Smooth muscle cell (in vitro differentiated cells): Measurements from ENCODE around the gene IFFO2. TPM values are rescaled to one million over a fixed set of nuclear protein-coding genes. Genes with fewer than 3 reads are reported as not detected.

ENCODE experiments used
- DNase-seq: peaks from one replicate; lab custom pipeline; 2025; ENCODE audit not compliant: unreplicated experiment; lab: John Stamatoyannopoulos, UW
- H2AFZ ChIP-seq: fragments of 200-600 bp; sonication (generic); 2 replicates; pipeline ENCODE4 v1.6.0; 2016; ENCODE audit warnings: antibody characterized with exemption, low read depth, mild to moderate bottlenecking
- H3F3A ChIP-seq: fragments of 200-600 bp; sonication (generic); 2 replicates; pipeline ENCODE4 v1.6.0; 2017; ENCODE audit warnings: antibody characterized with exemption, low read depth
- H3K27ac ChIP-seq: fragments of 200-600 bp; sonication (generic); 2 replicates; pipeline ENCODE4 v1.5.1; 2016; ENCODE audit warnings: low read depth, mild to moderate bottlenecking
- H3K27me3 ChIP-seq: fragments of 200-600 bp; sonication (generic); 2 replicates; pipeline ENCODE4 v1.6.1; 2016; ENCODE audit warnings: low read depth, mild to moderate bottlenecking
- H3K36me3 ChIP-seq: fragments of 200-600 bp; sonication (generic); 2 replicates; pipeline ENCODE4 v1.5.1; 2016; ENCODE audit warnings: low read depth
- H3K4me1 ChIP-seq: fragments of 200-600 bp; sonication (generic); 2 replicates; pipeline ENCODE4 v1.5.1; 2016; ENCODE audit warnings: low read depth
- H3K4me2 ChIP-seq: fragments of 200-600 bp; sonication (generic); 2 replicates; pipeline ENCODE4 v1.6.0; 2016; ENCODE audit warnings: mild to moderate bottlenecking
- H3K4me3 ChIP-seq: fragments of 200-600 bp; sonication (generic); 2 replicates; pipeline ENCODE4 v1.5.1; 2016; ENCODE audit warnings: mild to moderate bottlenecking
- H3K79me2 ChIP-seq: fragments of 200-600 bp; sonication (generic); 2 replicates; pipeline ENCODE4 v1.6.0; 2016; ENCODE audit warnings: low read depth, mild to moderate bottlenecking
- H3K9ac ChIP-seq: fragments of 200-600 bp; sonication (generic); 2 replicates; pipeline ENCODE4 v1.6.0; 2016; ENCODE audit warnings: low read depth
- H3K9me3 ChIP-seq: fragments of 200-600 bp; sonication (generic); replicated peaks from 2 replicates; pipeline ENCODE4 v1.5.1; 2016; ENCODE audit warnings: low read depth
- H4K20me1 ChIP-seq: fragments of 200-600 bp; sonication (generic); 2 replicates; pipeline ENCODE4 v1.6.0; 2016; ENCODE audit warnings: low read depth
- CTCF ChIP-seq: fragments of 200-600 bp; sonication (generic); IDR thresholded peaks from 2 replicates; pipeline ENCODE4 v1.5.1; 2017; ENCODE audit warnings: borderline replicate concordance, mild to moderate bottlenecking, antibody characterized with exemption; ENCODE audit not compliant: insufficient read depth, poor library complexity, severe bottlenecking
- WGBS: methylation state at CpG from one replicate; pipeline ENCODE4 v1.1.7; 2016; ENCODE audit warnings: low lambda C conversion rate; 5-methylcytosine and 5-hydroxymethylcytosine counted together
- polyA plus RNA-seq: library from polyadenylated mRNA; unstranded; fragments of >200 nt; fragmentation: Nextera tagmentation; extraction: Ambion mirVana; gene quantifications from 2 replicates; pipeline ENCODE4 v1.2.1, GENCODE V29; 2016
- total RNA-seq: library from RNA; depleted of rRNA; stranded (reverse); fragments of >200 nt; gene quantifications from 2 replicates; pipeline ENCODE4 v1.2.3, GENCODE V29; 2014

Gene IFFO2
- total and polyA plus RNA-seq, 2 experiments from 2014 or later = 5.7 to 19.1 TPM

GRCh38 chr1:18917071-18917799 lies 39.2 kb downstream of the IFFO2 start:
- no peaks in the 10 kb centered on the region for H3K9me3 ChIP-seq
- H3K36me3 ChIP-seq = no peaks in the 10 kb centered on the region
- no peaks in the 10 kb centered on the region for H3K27me3 ChIP-seq
- H2AFZ ChIP-seq = no peak overlapping the region
- H3K27ac ChIP-seq = no peak overlapping the region
- no peaks in the 10 kb centered on the region for H3F3A ChIP-seq
- DNase-seq = no peak
- H3K4me1 ChIP-seq = peaks cover 4% of the 10 kb centered on the region
- H3K79me2 ChIP-seq = peaks cover 40% of the 10 kb centered on the region
- no peak overlapping the region for H3K4me2 ChIP-seq
- H3K9ac ChIP-seq = no peak overlapping the region
- TF ChIP-seq CTCF = no peak
- WGBS = 83% methylated on average over 30 of the region's 30 CpGs
- no peak overlapping the region for H3K4me3 ChIP-seq
- peaks cover 42% of the 10 kb centered on the region for H4K20me1 ChIP-seq

- Histone ChIP-seq H3K27me3 (no peaks in the 10 kb centered on the region), H3K9me3 (no peaks in the 10 kb centered on the region), H3K4me2 (no peak overlapping the region), H3F3A (peaks cover 3% of the 10 kb centered on the region), H4K20me1 (peaks cover 26% of the 10 kb centered on the region), H3K4me1 (no peaks in the 10 kb centered on the region), H3K79me2 (peaks cover 26% of the 10 kb centered on the region), H2AFZ (no peak overlapping the region), H3K27ac (no peak overlapping the region), H3K9ac (no peak overlapping the region), H3K4me3 (no peak overlapping the region), H3K36me3 (no peaks in the 10 kb centered on the region)
- DNase-seq = no peak
- no peak for TF ChIP-seq CTCF
- 88% methylated on average over 7 of the region's 7 CpGs for WGBS
Observed at GRCh38 chr1:18915341-18915740, 41.1 kb downstream of the IFFO2 start.

GRCh38 chr1:18913065-18913835 lies 43.2 kb downstream of the IFFO2 start:
- Histone ChIP-seq H3K4me1 (no peaks in the 10 kb centered on the region), H3K4me2 (no peak overlapping the region), H3K79me2 (peaks cover 15% of the 10 kb centered on the region), H4K20me1 (peaks cover 16% of the 10 kb centered on the region), H3K27me3 (no peaks in the 10 kb centered on the region), H3F3A (peaks cover 3% of the 10 kb centered on the region), H3K9ac (no peak overlapping the region), H3K9me3 (no peaks in the 10 kb centered on the region), H3K27ac (no peak overlapping the region), H2AFZ (no peak overlapping the region), H3K36me3 (no peaks in the 10 kb centered on the region), H3K4me3 (no peak overlapping the region)
- 44% methylated on average over 21 of the region's 22 CpGs for WGBS
- TF ChIP-seq CTCF = peak; percentile 87
- DNase-seq = peak; percentile 66
